ENCODE measurements around the gene SELENOK. TPM values are rescaled to one million over a fixed set of nuclear protein-coding genes. Genes with fewer than 3 reads are reported as not detected.

The SELENOK gene
- total RNA-seq, 2 donors from 2014 or later, result 46.0 to 52.9 TPM

DNA sequence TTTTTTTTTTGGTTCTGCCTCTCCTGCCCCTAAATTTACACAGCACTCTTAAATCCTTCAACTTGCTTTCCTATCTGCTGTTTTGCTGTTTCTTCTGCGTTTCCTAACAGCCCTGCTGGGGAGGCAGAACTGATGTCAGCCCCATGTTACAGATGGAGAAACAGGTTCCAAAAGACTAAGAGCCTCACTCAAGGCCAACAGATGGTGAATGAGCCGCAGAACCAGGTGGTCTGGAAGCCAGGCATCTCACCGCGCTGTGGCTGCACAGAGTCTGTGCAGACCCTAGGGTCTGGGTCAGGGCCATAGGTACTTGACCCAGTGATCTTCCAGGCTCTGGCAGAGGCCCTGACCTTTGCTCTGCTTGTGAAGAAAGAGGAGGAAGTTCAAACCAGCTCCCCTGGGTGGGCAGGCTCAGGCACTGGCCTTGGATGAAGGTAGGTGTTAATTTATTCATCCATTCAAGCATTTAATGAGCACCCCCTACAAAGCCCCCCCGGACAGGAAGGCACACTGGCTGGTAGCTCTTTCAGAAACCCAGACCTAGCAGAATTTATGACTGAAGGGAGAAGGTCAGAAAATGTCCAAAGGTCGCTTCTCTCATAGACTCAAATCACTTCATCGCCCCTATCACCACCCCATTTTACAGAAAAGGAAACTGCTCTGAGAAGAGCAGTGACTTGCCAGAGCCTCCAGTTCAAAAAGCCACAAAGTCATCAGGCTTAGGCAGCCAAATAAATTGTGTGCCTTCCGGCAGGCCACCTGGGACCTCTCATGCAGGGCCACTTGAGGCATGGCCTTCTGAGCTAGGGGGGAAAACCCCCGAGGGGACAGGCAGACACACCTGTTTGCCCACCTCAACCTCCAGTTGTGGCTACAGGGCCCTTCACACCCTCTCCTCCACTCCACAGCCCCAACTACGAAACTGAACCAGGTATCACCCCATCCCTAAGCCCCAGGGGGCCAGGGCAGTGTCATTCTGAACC lies 48.2 kb downstream of the SELENOK start:
- no peak overlapping the region for H3K4me3 ChIP-seq
- DNase-seq, result peak; percentile 56
- intact Hi-C loops (cut with DNase I), result no loop called here
- no peaks in the 10 kb centered on the region for H3K36me3 ChIP-seq
- TF ChIP-seq, protein P1, sequence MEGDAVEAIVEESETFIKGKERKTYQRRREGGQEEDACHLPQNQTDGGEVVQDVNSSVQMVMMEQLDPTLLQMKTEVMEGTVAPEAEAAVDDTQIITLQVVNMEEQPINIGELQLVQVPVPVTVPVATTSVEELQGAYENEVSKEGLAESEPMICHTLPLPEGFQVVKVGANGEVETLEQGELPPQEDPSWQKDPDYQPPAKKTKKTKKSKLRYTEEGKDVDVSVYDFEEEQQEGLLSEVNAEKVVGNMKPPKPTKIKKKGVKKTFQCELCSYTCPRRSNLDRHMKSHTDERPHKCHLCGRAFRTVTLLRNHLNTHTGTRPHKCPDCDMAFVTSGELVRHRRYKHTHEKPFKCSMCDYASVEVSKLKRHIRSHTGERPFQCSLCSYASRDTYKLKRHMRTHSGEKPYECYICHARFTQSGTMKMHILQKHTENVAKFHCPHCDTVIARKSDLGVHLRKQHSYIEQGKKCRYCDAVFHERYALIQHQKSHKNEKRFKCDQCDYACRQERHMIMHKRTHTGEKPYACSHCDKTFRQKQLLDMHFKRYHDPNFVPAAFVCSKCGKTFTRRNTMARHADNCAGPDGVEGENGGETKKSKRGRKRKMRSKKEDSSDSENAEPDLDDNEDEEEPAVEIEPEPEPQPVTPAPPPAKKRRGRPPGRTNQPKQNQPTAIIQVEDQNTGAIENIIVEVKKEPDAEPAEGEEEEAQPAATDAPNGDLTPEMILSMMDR (IDR thresholded peaks at IDR 0.05), result no peak
- H3K4me1 ChIP-seq, result peaks cover 8% of the 10 kb centered on the region
- H3K27ac ChIP-seq, result peak overlapping the region; percentile 92
- H3K9me3 ChIP-seq, result no peaks in the 10 kb centered on the region
- peak overlapping the region; percentile 26 to 81 for H3K9ac ChIP-seq (ENCODE audit: low read depth in 2 of 2, low read length in 2 of 2)
- H3K27me3 ChIP-seq, result no peaks in the 10 kb centered on the region

DNA sequence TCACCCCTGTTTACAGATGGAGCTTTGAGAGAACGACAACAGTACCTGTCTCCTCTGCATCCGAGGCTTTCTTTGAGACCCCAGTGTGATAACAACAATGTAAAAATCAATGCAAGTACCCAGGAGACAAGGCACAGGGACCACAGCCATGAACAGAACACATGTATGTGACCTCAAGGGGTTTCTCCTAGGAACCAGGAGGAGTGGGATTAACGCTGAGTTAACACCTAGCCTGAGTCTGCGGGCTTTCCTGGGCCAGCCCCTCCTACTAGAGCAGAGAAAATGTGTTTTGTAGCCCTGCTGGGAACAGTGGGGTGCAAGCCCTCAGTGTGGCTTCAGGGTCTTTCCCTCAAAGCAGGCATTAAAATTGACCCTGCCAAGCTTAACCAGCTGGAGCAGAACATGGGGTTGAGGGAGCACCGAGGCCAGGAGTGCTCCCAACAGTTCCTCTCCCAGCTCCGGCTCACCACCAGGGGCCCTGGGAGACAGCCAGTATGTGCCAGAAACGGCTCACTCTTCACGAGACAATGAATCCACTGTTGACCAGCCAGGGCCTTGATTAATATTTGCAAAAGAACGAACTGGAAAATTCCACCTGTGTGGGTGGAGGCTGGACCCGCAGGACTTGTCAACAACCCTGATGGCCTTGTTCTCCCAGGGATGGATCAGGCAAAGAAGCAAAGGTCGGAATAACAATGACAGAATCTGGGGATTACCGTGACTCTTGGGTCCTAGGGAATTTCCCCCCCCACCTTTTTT lies 49.0 kb downstream of the SELENOK start:
- Histone ChIP-seq H3K27ac (peak overlapping the region; percentile 92), H3K9me3 (no peaks in the 10 kb centered on the region), H3K4me3 (no peak overlapping the region), H3K9ac (ENCODE audit: low read depth in 2 of 2, low read length in 2 of 2) (peak overlapping the region in 1 of 2 donors; percentile 68), H3K36me3 (no peaks in the 10 kb centered on the region), H3K27me3 (no peaks in the 10 kb centered on the region), H3K4me1 (peaks cover 8% of the 10 kb centered on the region)
- TF ChIP-seq, protein P1 (IDR thresholded peaks at IDR 0.05), result peak; percentile 24
- peak; percentile 90 for DNase-seq
- intact Hi-C loops (cut with DNase I), result no loop called here

DNA sequence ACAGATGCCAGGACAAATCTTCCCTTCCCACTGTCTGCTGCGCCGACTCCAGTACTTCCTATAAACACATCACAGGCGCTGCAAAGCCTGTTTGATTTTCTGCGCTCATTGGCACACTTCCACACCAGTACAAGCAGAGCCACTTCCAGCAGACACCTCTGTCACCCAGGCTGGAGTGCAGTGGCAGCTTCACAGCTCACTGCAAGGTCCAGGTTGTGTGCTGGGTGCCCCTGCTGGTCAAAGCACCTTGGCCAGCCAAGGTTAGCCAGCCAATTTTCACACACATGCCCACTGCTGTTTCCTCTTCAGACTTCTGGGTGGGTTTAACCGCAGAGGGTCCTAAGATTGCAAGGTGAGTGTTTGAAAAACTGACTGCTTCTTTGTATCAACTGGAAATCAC lies 50.4 kb downstream of the SELENOK start:
- Histone ChIP-seq H3K27ac (peak overlapping the region; percentile 53), H3K9ac (ENCODE audit: low read depth in 2 of 2, low read length in 2 of 2) (peak overlapping the region in 1 of 2 donors; percentile 66), H3K9me3 (no peaks in the 10 kb centered on the region), H3K4me3 (no peak overlapping the region), H3K27me3 (no peaks in the 10 kb centered on the region), H3K36me3 (no peaks in the 10 kb centered on the region), H3K4me1 (peaks cover 8% of the 10 kb centered on the region)
- DNase-seq, result peak; percentile 77
- TF ChIP-seq, protein P1 (IDR thresholded peaks at IDR 0.05), result peak; percentile 19
- intact Hi-C loops (cut with DNase I), result no loop called here

DNA sequence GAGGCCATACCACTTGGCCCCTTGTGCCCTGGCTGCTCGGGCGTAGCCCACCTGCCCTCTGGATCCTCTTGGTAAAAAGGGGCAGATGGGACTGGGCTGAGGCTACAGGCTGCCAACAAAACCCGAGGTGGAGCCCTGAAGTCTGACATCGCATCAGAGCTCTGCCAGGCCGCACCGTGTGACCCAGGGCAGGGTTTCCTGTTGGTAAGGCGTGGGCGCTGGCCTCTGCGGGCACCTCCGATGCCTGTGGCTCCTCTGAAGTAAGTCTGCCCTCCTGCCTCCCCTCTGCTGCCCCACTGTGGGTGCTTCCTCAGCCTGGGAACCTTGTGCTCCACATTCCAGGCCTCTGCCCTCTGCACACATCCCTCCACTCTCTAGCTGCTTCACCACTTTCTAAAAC lies 54.3 kb downstream of the SELENOK start:
- no peak for DNase-seq
- Histone ChIP-seq H3K4me3 (no peak overlapping the region), H3K36me3 (no peaks in the 10 kb centered on the region), H3K27ac (no peak overlapping the region), H3K9me3 (no peaks in the 10 kb centered on the region), H3K4me1 (peaks cover 1% of the 10 kb centered on the region), H3K9ac (ENCODE audit: low read depth in 2 of 2, low read length in 2 of 2) (no peak overlapping the region), H3K27me3 (no peaks in the 10 kb centered on the region)
- intact Hi-C loops (cut with DNase I), result no loop called here
- TF ChIP-seq, protein P1 (IDR thresholded peaks at IDR 0.05), result no peak

DNA sequence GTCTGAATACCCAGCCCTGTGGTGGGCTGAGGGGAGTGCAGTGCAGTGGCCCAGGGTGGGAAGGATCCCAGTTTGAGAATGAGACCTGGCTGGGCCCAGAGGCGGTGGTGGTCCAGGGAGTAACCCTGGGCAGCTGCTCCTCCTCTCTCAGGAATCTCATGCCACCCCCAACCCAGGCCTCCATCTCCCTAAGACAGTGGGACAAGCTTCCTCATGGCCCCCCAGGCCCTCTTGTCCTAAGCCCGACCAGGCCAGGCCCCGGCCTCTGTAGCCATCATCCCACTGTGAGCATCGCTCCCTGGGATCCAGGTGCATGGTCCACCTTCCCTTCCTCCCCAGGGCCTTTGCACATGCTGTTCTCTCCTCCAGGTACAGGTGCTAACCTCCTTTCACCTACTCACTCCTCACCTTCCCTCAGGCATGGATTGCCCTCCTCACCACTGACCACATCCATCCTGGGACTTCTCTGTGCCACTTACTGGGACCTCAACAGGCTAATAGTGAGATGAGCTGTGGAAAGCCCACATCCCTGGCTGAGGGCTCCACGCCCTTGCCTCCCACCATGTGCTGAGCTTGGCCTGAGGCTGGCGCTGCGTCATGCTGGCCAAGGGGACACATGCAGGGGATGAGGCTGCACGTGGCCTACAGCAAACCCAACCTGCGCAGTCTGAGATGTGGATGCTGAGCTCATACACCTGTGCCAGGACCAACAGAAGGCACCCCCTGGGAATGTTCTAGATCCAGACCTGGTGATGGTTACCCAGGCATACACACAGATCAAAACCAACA lies 55.4 kb downstream of the SELENOK start:
- intact Hi-C loops (cut with DNase I), result no loop called here
- H3K9ac ChIP-seq (ENCODE audit: low read depth in 2 of 2, low read length in 2 of 2), result no peak overlapping the region
- H3K4me3 ChIP-seq, result no peak overlapping the region
- H3K27ac ChIP-seq, result no peak overlapping the region
- no peak for DNase-seq
- H3K9me3 ChIP-seq, result no peaks in the 10 kb centered on the region
- no peaks in the 10 kb centered on the region for H3K36me3 ChIP-seq
- no peaks in the 10 kb centered on the region for H3K27me3 ChIP-seq
- TF ChIP-seq, protein P1 (IDR thresholded peaks at IDR 0.05), result no peak
- H3K4me1 ChIP-seq, result no peaks in the 10 kb centered on the region

Measured in colonic mucosa (tissue), 4 donors.